Gastrocnemius medialis (tissue), 4 donors: ENCODE results near the gene LRRTM3.

Experiments used
- CTCF ChIP-seq, 5 experiments: fragments of 450-650 bp in 3 of 5; fragments of 200-600 bp in 2 of 5; sonication (generic) in 2 of 5; IDR thresholded peaks in 4 of 5; conservative IDR thresholded peaks in 1 of 5; 1 replicate in 4 of 5; 2 replicates in 1 of 5; pipeline ENCODE4 v1.5.1; 2016 to 2019; ENCODE audit warnings: antibody characterized with exemption in 5 of 5, mild to moderate bottlenecking in 3 of 5, moderate library complexity in 3 of 5
- POLR2A ChIP-seq, 2 donors: fragments of 450-650 bp; IDR thresholded peaks; one replicate each; pipeline ENCODE4 v1.6.1; 2017; ENCODE audit warnings: antibody characterized with exemption in 2 of 2, mild to moderate bottlenecking in 2 of 2, moderate library complexity in 2 of 2

- TF ChIP-seq CTCF (IDR thresholded peaks at IDR 0.05 in 4 of 5, conservative IDR thresholded peaks at IDR 0.05 in 1 of 5): no peak
- TF ChIP-seq POLR2A (IDR thresholded peaks at IDR 0.05): no peak
Measured at GRCh38 chr10:66877361-66877760, 48.5 kb upstream of the LRRTM3 start.
